Gastrocnemius medialis (tissue), 4 donors: Measurements from ENCODE around the gene SUPT3H.

Experiments
- CTCF ChIP-seq, 5 experiments: fragments of 450-650 bp in 3 of 5; fragments of 200-600 bp in 2 of 5; sonication (generic) in 2 of 5; IDR thresholded peaks in 4 of 5; conservative IDR thresholded peaks in 1 of 5; 1 replicate in 4 of 5; 2 replicates in 1 of 5; pipeline ENCODE4 v1.5.1; 2016 to 2019; ENCODE audit warnings: antibody characterized with exemption in 5 of 5, mild to moderate bottlenecking in 3 of 5, moderate library complexity in 3 of 5
- POLR2A ChIP-seq, 2 donors: fragments of 450-650 bp; IDR thresholded peaks; one replicate each; pipeline ENCODE4 v1.6.1; 2017; ENCODE audit warnings: antibody characterized with exemption in 2 of 2, mild to moderate bottlenecking in 2 of 2, moderate library complexity in 2 of 2

GRCh38 chr6:44949596-44950201, 428.0 kb downstream of the SUPT3H start:
- TF ChIP-seq CTCF (IDR thresholded peaks at IDR 0.05 in 4 of 5, conservative IDR thresholded peaks at IDR 0.05 in 1 of 5) (no peak), POLR2A (IDR thresholded peaks at IDR 0.05) (no peak)
